Middle frontal gyrus (tissue), 1 donor: ENCODE measurements around the gene ROM1.
"Not testable (repeated sequence)": the region's sequence is repeated elsewhere in the genome, so short reads cannot be mapped to it uniquely, and the experiment has no call there.

Source experiments
- DNase-seq: peaks from one replicate; pipeline ENCODE4 v3.0.0-alpha.2; 2015; ENCODE audit warnings: low spot score; ENCODE audit errors: extremely low spot score

The ROM1 gene

DNA sequence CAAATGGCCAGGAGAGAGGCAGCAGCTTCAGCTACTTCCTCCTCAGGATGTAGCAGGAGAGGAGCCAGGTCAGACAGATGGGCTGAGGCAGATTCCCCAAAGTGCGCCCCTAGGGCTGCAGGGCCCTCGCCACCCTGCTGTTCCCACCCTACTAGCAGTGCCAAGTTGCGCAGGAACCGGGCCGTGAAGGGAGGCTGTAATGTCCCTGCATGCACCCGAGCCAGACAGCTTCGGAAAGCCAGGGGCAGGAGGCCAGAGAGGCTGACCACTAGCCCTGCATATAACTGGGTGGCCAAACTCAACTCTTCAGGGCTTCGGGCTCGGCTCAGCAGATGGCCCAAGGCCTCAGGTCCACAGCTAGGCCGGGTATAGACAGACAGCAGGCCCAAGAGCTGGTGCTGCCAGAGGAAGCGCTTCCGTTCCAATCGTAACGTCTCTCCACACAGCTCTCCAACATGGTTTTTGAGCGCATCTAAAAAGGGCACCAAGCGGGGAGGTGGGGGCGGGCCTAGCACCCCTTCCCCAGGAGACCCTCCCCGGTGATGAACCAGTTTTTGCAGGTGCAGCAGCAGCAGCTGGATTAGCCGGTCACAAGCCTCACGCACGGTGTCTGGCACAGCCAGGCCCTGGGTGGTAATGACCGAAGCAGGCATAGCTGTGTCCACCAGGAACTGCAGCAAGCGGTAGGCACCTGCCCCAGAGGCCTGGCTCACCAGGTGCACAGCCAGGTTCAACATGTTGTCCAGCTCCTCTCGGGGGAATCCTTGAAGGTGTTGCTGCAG is 35.3 kb downstream of the ROM1 start:
- DNase-seq = no peak

- DNase-seq = no peak
Observed at GRCh38 chr11:62648967-62649364, 35.9 kb downstream of the ROM1 start.

- no peak for DNase-seq
Observed at GRCh38 chr11:62649486-62649885, 36.4 kb downstream of the ROM1 start.

DNA sequence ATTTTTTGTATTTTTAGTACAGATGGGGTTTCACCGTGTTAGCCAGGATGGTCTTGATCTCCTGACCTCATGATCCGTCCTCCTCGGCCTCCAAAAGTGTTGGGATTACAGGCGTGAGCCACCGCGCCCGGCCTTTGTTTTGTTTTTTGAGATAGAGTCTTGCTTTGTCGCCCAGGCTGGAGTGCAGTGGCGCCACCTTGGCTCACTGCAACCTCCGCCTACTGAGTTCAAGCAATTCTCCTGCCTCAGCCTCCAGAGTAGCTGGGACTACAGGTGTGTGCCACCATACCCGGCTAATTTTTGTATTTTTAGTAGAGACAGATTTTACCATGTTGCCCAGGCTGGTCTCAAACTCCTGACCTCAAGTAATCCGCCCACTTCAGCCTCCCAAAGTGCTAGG is 37.2 kb downstream of the ROM1 start:
- DNase-seq = not testable (repeated sequence)

DNA sequence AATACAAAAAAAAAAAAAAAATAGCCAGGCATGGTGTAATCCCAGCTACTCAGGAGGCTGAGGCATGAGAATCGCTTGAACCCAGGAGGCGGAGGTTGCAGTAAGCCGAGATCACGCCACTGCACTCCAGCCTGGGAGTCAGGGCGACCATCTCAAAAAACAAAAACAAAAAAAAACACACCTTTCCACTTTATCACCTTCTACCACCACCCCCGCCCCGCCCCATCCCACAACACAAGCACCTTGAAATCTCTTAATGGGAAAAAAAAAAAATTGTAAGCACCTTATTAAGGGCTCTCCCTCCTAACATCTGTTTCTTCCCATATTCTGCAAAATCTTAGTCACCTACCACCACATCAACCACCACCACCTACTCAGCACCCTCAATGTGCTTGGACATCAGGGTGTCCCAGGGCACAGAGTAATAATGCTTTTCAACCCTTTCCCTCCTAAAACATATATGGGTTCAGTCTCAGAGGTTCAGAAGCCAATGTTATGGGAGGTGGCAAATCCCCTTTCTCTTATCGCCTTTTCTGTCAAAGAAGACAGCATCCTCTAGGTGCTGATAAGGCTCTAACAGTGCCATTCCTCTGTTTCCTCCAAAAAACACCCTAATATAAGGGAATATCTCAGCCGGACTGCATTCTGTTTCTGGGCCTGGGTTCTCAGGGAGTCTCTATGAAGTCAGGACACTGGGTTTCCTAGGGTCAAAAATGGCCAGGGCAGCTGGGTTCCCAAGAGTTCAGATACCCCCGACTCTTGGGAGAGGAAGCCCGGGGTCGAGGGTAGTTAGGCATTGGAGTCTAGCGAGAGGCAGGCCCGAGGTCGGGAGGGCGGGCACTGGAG is 39.3 kb downstream of the ROM1 start:
- no peak for DNase-seq

GRCh38 chr11:62654297-62654696 is 41.2 kb downstream of the ROM1 start:
- no peak for DNase-seq

DNA sequence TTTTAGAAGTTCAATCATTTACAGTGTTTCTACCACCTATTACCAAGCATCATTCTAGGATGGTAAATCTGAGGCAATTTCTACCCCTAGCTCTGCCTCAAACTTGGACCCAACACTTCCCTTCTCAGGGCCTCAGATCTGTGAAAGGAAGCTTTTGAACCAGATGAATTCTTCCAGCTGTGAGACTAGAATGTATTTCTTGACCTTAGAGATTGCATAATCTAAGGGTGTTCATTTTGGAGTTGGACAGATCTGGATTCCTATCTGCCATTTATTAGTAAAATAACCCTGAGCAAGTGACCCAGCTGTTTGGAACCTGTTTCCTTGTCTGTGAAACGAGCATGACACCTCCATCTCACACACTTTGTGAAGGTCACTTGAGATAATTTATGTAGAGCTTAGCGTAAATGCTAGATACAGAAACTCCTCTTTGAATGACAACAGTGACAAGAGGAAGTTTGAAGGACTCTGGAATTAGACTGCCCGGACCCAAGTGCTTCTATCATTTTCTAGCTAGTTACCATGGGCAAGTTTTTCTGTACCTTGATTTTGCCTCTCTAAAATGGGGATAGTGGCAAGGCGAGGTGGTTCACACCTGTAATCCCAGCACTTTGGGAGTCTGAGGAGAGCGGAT is 43.9 kb downstream of the ROM1 start:
- no peak for DNase-seq

GRCh38 chr11:62664405-62665074 is 51.5 kb downstream of the ROM1 start:
- no peak for DNase-seq
